Measurements from ENCODE around the gene GALNT5.

Gene GALNT5

GRCh38 chr2:157245144-157245840 is 12.2 kb upstream of the GALNT5 start:
- POLR2A ChIA-PET = no interaction called here

More at GRCh38 chr2:157245144-157245840, 12.2 kb upstream of the GALNT5 start:
- no peak for TF ChIP-seq ZNF214 (tag by site-specific recombination; IDR thresholded peaks at IDR 0.05; ENCODE audit: borderline replicate concordance)
- TF ChIP-seq ZIC2 (tag by site-specific recombination; IDR thresholded peaks at IDR 0.05) = no peak
- no peak for TF ChIP-seq ZNF48 (tag by site-specific recombination; IDR thresholded peaks at IDR 0.05)
- no peak for TF ChIP-seq ZNF639 (tag by site-specific recombination; IDR thresholded peaks at IDR 0.05)
- no peak for TF ChIP-seq ZEB2 (tag by site-specific recombination; IDR thresholded peaks at IDR 0.05)
- TF ChIP-seq ZFHX2 (tag by site-specific recombination; conservative IDR thresholded peaks at IDR 0.05) = no peak
- no peak for TF ChIP-seq ZNF394 (tag by site-specific recombination; IDR thresholded peaks at IDR 0.05; ENCODE audit: borderline replicate concordance)
- TF ChIP-seq, protein P1, sequence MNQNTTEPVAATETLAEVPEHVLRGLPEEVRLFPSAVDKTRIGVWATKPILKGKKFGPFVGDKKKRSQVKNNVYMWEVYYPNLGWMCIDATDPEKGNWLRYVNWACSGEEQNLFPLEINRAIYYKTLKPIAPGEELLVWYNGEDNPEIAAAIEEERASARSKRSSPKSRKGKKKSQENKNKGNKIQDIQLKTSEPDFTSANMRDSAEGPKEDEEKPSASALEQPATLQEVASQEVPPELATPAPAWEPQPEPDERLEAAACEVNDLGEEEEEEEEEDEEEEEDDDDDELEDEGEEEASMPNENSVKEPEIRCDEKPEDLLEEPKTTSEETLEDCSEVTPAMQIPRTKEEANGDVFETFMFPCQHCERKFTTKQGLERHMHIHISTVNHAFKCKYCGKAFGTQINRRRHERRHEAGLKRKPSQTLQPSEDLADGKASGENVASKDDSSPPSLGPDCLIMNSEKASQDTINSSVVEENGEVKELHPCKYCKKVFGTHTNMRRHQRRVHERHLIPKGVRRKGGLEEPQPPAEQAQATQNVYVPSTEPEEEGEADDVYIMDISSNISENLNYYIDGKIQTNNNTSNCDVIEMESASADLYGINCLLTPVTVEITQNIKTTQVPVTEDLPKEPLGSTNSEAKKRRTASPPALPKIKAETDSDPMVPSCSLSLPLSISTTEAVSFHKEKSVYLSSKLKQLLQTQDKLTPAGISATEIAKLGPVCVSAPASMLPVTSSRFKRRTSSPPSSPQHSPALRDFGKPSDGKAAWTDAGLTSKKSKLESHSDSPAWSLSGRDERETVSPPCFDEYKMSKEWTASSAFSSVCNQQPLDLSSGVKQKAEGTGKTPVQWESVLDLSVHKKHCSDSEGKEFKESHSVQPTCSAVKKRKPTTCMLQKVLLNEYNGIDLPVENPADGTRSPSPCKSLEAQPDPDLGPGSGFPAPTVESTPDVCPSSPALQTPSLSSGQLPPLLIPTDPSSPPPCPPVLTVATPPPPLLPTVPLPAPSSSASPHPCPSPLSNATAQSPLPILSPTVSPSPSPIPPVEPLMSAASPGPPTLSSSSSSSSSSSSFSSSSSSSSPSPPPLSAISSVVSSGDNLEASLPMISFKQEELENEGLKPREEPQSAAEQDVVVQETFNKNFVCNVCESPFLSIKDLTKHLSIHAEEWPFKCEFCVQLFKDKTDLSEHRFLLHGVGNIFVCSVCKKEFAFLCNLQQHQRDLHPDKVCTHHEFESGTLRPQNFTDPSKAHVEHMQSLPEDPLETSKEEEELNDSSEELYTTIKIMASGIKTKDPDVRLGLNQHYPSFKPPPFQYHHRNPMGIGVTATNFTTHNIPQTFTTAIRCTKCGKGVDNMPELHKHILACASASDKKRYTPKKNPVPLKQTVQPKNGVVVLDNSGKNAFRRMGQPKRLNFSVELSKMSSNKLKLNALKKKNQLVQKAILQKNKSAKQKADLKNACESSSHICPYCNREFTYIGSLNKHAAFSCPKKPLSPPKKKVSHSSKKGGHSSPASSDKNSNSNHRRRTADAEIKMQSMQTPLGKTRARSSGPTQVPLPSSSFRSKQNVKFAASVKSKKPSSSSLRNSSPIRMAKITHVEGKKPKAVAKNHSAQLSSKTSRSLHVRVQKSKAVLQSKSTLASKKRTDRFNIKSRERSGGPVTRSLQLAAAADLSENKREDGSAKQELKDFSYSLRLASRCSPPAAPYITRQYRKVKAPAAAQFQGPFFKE (tag by site-specific recombination; IDR thresholded peaks at IDR 0.05; ENCODE audit: borderline replicate concordance) = no peak
- TF ChIP-seq, protein P2, sequence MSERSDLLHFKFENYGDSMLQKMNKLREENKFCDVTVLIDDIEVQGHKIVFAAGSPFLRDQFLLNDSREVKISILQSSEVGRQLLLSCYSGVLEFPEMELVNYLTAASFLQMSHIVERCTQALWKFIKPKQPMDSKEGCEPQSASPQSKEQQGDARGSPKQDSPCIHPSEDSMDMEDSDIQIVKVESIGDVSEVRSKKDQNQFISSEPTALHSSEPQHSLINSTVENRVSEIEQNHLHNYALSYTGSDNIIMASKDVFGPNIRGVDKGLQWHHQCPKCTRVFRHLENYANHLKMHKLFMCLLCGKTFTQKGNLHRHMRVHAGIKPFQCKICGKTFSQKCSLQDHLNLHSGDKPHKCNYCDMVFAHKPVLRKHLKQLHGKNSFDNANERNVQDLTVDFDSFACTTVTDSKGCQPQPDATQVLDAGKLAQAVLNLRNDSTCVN (tag by site-specific recombination; optimal IDR thresholded peaks at IDR 0.05) = no peak
- no peak for TF ChIP-seq ZSCAN18 (tag by site-specific recombination; IDR thresholded peaks at IDR 0.05)
- no peak for TF ChIP-seq ZNF571 (tag by site-specific recombination; IDR thresholded peaks at IDR 0.05)
- no peak for TF ChIP-seq SCRT2 (tag by site-specific recombination; IDR thresholded peaks at IDR 0.05)
- no peak for TF ChIP-seq GLIS1 (tag by site-specific recombination; IDR thresholded peaks at IDR 0.05)
- TF ChIP-seq HOXD13 (CRISPR knock-in tag; IDR thresholded peaks at IDR 0.05; ENCODE audit: borderline replicate concordance) = no peak
- TF ChIP-seq ZNF544 (tag by site-specific recombination; IDR thresholded peaks at IDR 0.05) = no peak
- no peak for TF ChIP-seq ZBTB21 (tag by site-specific recombination; IDR thresholded peaks at IDR 0.05)
- TF ChIP-seq, protein P3, sequence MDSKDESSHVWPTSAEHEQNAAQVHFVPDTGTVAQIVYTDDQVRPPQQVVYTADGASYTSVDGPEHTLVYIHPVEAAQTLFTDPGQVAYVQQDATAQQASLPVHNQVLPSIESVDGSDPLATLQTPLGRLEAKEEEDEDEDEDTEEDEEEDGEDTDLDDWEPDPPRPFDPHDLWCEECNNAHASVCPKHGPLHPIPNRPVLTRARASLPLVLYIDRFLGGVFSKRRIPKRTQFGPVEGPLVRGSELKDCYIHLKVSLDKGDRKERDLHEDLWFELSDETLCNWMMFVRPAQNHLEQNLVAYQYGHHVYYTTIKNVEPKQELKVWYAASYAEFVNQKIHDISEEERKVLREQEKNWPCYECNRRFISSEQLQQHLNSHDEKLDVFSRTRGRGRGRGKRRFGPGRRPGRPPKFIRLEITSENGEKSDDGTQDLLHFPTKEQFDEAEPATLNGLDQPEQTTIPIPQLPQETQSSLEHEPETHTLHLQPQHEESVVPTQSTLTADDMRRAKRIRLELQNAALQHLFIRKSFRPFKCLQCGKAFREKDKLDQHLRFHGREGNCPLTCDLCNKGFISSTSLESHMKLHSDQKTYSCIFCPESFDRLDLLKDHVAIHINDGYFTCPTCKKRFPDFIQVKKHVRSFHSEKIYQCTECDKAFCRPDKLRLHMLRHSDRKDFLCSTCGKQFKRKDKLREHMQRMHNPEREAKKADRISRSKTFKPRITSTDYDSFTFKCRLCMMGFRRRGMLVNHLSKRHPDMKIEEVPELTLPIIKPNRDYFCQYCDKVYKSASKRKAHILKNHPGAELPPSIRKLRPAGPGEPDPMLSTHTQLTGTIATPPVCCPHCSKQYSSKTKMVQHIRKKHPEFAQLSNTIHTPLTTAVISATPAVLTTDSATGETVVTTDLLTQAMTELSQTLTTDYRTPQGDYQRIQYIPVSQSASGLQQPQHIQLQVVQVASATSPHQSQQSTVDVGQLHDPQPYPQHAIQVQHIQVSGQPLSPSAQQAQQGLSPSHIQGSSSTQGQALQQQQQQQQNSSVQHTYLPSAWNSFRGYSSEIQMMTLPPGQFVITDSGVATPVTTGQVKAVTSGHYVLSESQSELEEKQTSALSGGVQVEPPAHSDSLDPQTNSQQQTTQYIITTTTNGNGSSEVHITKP (tag by site-specific recombination; IDR thresholded peaks at IDR 0.05) = no peak
- CTCF ChIA-PET = interaction anchor here (1.3 kb wide), 1 partner anchor 82 kb away, joined by 3 read pairs; no protein-coding TSS in a partner anchor
- H3K27ac ChIP-seq (ENCODE audit: extremely low read depth, low read depth, low read length) = no peak overlapping the region
- H3K4me1 ChIP-seq (ENCODE audit: control insufficient read depth, insufficient read depth, low read length) = no peaks in the 10 kb centered on the region
- no peaks in the 10 kb centered on the region for H3K9me3 ChIP-seq (ENCODE audit: control insufficient read depth, insufficient read depth, low read depth, low read length)
- H3K36me3 ChIP-seq (ENCODE audit: control insufficient read depth in 2 of 2, insufficient read depth in 1 of 2, low read length in 2 of 2) = no peaks in the 10 kb centered on the region
- no peak overlapping the region for H3K4me3 ChIP-seq (ENCODE audit: low read depth, low read length)

Measured in HEK293 (cell line).